A172 (cell line): ENCODE measurements around the gene GPBP1. TPM values are rescaled to one million over a fixed set of nuclear protein-coding genes. Genes with fewer than 3 reads are reported as not detected.
A peak's percentile ranks its signal among the peaks of the same experiment; 100 is the strongest.
"Not testable (repeated sequence)": the region's sequence is repeated elsewhere in the genome, so short reads cannot be mapped to it uniquely, and the experiment has no call there.

ENCODE experiments used
- DNase-seq: peaks from one replicate; pipeline ENCODE4 v3.0.0-alpha.2; 2015; ENCODE audit warnings: low spot score
- total RNA-seq: library from RNA; depleted of rRNA; stranded (reverse); fragments of >200 nt; shearing (Covaris generic); gene quantifications from 2 replicates; pipeline ENCODE4 v1.2.3, GENCODE V29; 2014; rRNA removed

The GPBP1 gene
- 85.3 and 117 TPM in 2 replicates for total RNA-seq

GRCh38 chr5:57173319-57174127 lies at the start of gene GPBP1:
Gene GPBP1, plus strand, starts transcription at chr5:57174059. Its CDS starts 40,072 bp downstream, at chr5:57214131.
- DNase-seq, result peak; percentile 100

- no peak for DNase-seq
Observed at GRCh38 chr5:57128325-57128724, 45.5 kb upstream of the GPBP1 start.

GRCh38 chr5:57133574-57133973 lies 40.3 kb upstream of the GPBP1 start:
- DNase-seq, result no peak

GRCh38 chr5:57137401-57137800 lies 36.5 kb upstream of the GPBP1 start:
- DNase-seq, result no peak

GRCh38 chr5:57152316-57152715 lies 21.5 kb upstream of the GPBP1 start:
- DNase-seq, result no peak

GRCh38 chr5:57155033-57155432 lies 18.8 kb upstream of the GPBP1 start:
- DNase-seq, result no peak

- DNase-seq, result peak; percentile 10
Observed at GRCh38 chr5:57157131-57157530, 16.7 kb upstream of the GPBP1 start.

- DNase-seq, result no peak
Observed at GRCh38 chr5:57157666-57158065, 16.2 kb upstream of the GPBP1 start.

GRCh38 chr5:57163553-57164006 lies 10.3 kb upstream of the GPBP1 start:
- no peak for DNase-seq

- no peak for DNase-seq
Observed at GRCh38 chr5:57164124-57164523, 9.7 kb upstream of the GPBP1 start.

GRCh38 chr5:57165171-57165570 lies 8.7 kb upstream of the GPBP1 start:
- not testable (repeated sequence) for DNase-seq

- DNase-seq, result no peak
Observed at GRCh38 chr5:57166276-57166675, 7.6 kb upstream of the GPBP1 start.

- no peak for DNase-seq
Observed at GRCh38 chr5:57167201-57167600, 6.7 kb upstream of the GPBP1 start.

- DNase-seq, result not testable (repeated sequence)
Observed at GRCh38 chr5:57170116-57170515, 3.7 kb upstream of the GPBP1 start.

- peak; percentile 82 for DNase-seq
Observed at GRCh38 chr5:57171816-57172465, 1.9 kb upstream of the GPBP1 start.

GRCh38 chr5:57172466-57173318 lies 1.2 kb upstream of the GPBP1 start:
- DNase-seq, result peak; percentile 16

- DNase-seq, result peak; percentile 21
Observed at GRCh38 chr5:57174128-57174889, 450 bp downstream of the GPBP1 start.

- no peak for DNase-seq
Observed at GRCh38 chr5:57174890-57175510, 1.1 kb downstream of the GPBP1 start.

GRCh38 chr5:57175551-57176309 lies 1.9 kb downstream of the GPBP1 start:
- no peak for DNase-seq

GRCh38 chr5:57176350-57176857 lies 2.5 kb downstream of the GPBP1 start:
- peak; percentile 25 for DNase-seq
